ENCODE data around the gene LLPH.

DNA sequence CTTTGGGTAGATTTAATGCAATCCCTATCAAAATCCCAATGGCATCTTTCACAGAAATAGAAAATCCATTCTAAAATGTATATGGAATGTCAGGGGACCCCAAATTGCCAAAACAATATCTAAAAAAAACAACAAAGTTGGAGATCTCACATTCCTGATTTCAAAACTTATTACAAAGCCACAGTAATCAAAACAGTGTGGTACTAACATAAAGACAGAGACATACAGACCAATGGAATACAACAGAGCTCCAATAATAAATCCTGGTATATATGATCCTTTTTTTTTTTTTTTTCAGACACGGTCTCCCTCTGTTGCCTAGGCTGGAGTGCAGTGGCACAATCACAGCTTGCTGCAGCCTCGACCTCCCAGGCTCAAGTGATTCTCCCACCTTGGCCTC is 34.6 kb upstream of the LLPH start:
- TF ChIP-seq CTCF (IDR thresholded peaks at IDR 0.05) (no peak), POLR2A (IDR thresholded peaks at IDR 0.05) (no peak)
